CD4-positive, alpha-beta T cell (primary cell): ENCODE measurements around the gene ELOVL4. TPM values are rescaled to one million over a fixed set of nuclear protein-coding genes. Genes with fewer than 3 reads are reported as not detected.

Experiments
- ATAC-seq: fragments of 200-7000 bp; cut with Tn5 transposase; one replicate; pipeline ENCODE4 v1.10.0; 2022; ENCODE audit warnings: mild to moderate bottlenecking; ENCODE audit not compliant: poor library complexity
- CTCF ChIA-PET: fragments of 350-600 bp; sonication (Branson Sonifier 250); formaldehyde crosslinking; loops from one replicate; lab custom pipeline; 2021; ENCODE audit warnings: antibody characterized with exemption, inconsistent platforms; lab: Charles Lee
- POLR2A ChIA-PET: fragments of 350-600 bp; sonication (Branson Sonifier 250); formaldehyde crosslinking; loops from one replicate; lab custom pipeline; 2021; ENCODE audit warnings: antibody characterized with exemption, inconsistent platforms; lab: Charles Lee
- DNase-seq, 14 experiments: peaks; one replicate each; pipeline ENCODE4 v3.0.0-alpha.2; 2013 to 2020; ENCODE audit warnings: mixed read lengths in 2 of 14
- H3K27ac ChIP-seq, 2 donors: one replicate each; pipeline versions ENCODE4 v1.5.1 to v1.7.0; 2013; ENCODE audit warnings: low read length in 2 of 2, low read depth in 1 of 2, mild to moderate bottlenecking in 1 of 2
- H3K27me3 ChIP-seq, 2 experiments: 1 replicate in 1 of 2; 2 replicates in 1 of 2; pipeline versions ENCODE4 v1.6.1 to v1.7.0; 2013; ENCODE audit warnings: low read length in 2 of 2, control low read depth in 1 of 2, mild to moderate bottlenecking in 1 of 2, moderate library complexity in 1 of 2; ENCODE audit not compliant: insufficient read depth in 2 of 2, control insufficient read depth in 1 of 2
- H3K36me3 ChIP-seq: one replicate; pipeline ENCODE4 v1.6.1; 2013; ENCODE audit warnings: low read length, control low read depth; ENCODE audit not compliant: insufficient read depth
- H3K4me1 ChIP-seq: one replicate; pipeline ENCODE4 v1.6.1; 2013; ENCODE audit warnings: low read length, control low read depth; ENCODE audit not compliant: insufficient read depth
- H3K4me3 ChIP-seq: one replicate; pipeline ENCODE4 v1.5.1; 2013; ENCODE audit warnings: mild to moderate bottlenecking, low read length, moderate library complexity
- H3K9me3 ChIP-seq, 2 experiments: 1 replicate in 1 of 2; 2 replicates in 1 of 2; pipeline versions ENCODE4 v1.6.1 to v1.7.0; 2013; ENCODE audit warnings: low read length in 2 of 2, mild to moderate bottlenecking in 2 of 2, control low read depth in 1 of 2, moderate library complexity in 1 of 2; ENCODE audit not compliant: control insufficient read depth in 1 of 2, insufficient read depth in 1 of 2
- H3K27ac Mint-ChIP-seq: one replicate; pipeline ENCODE4 v1.8.0; 2020; ENCODE audit warnings: mixed read lengths
- H3K27me3 Mint-ChIP-seq: one replicate; pipeline ENCODE4 v1.8.0; 2021; ENCODE audit warnings: mixed read lengths
- H3K36me3 Mint-ChIP-seq: one replicate; pipeline ENCODE4 v1.8.0; 2021; ENCODE audit warnings: low read depth, mixed read lengths
- H3K4me1 Mint-ChIP-seq: one replicate; pipeline ENCODE4 v1.8.0; 2021; ENCODE audit warnings: low read depth, mixed read lengths
- H3K4me3 Mint-ChIP-seq: one replicate; pipeline ENCODE4 v1.8.0; 2020; ENCODE audit warnings: mild to moderate bottlenecking, mixed read lengths
- H3K9me3 Mint-ChIP-seq: one replicate; pipeline ENCODE4 v1.8.0; 2020; ENCODE audit warnings: mixed read lengths
- CTCF ChIP-seq: fragments of 200-600 bp; IDR thresholded peaks from one replicate; pipeline ENCODE4 v1.8.0; 2022; ENCODE audit warnings: antibody characterized with exemption, mild to moderate bottlenecking
- intact Hi-C, 2 experiments: fragments of 100-400 bp; cut with DNase I in 1 of 2; cut with micrococcal nuclease in 1 of 2; formaldehyde crosslinking; loops; one replicate each; pipeline versions ENCODE4 v1.15.1 to v1.9.0; 2023 to 2025; cut with DNase I, micrococcal nuclease
- total RNA-seq, 174 experiments: library from RNA in 2 of 174; stranded (reverse) in 2 of 174; gene quantifications; one replicate each; pipeline ENCODE4 v1.2.3 and lab custom pipeline; 2021 to 2026

ELOVL4 gene
- total RNA-seq, 2 experiments from 2014 or later, result 0.84 to 1.0 TPM

GRCh38 chr6:79993012-79993910 is 45.9 kb upstream of the ELOVL4 start:
- Mint-ChIP-seq H3K9me3 (peaks cover 2% of the 10 kb centered on the region), H3K4me3 (no peak overlapping the region), H3K4me1 (no peaks in the 10 kb centered on the region), H3K27ac (no peak overlapping the region), H3K36me3 (no peaks in the 10 kb centered on the region), H3K27me3 (no peaks in the 10 kb centered on the region)
- DNase-seq (no peak), ATAC-seq (no peak)
- no peaks in the 10 kb centered on the region for H3K9me3 ChIP-seq
- POLR2A ChIA-PET, result interaction anchor here (1.1 kb wide), 1 partner anchor 10 kb away, joined by 3 read pairs; no protein-coding TSS in a partner anchor
- no peaks in the 10 kb centered on the region for H3K27me3 ChIP-seq
- TF ChIP-seq CTCF, result no peak
- CTCF ChIA-PET, result interaction anchor here (1.6 kb wide), 1 partner anchor 7 kb away, joined by 3 read pairs; no protein-coding TSS in a partner anchor
- H3K4me3 ChIP-seq, result no peak overlapping the region
- no peaks in the 10 kb centered on the region for H3K36me3 ChIP-seq
- no peak overlapping the region for H3K27ac ChIP-seq
- no peaks in the 10 kb centered on the region for H3K4me1 ChIP-seq
- intact Hi-C loops, result no loop called here

GRCh38 chr6:79989641-79990040 is 42.3 kb upstream of the ELOVL4 start:
- H3K27me3 Mint-ChIP-seq, result no peaks in the 10 kb centered on the region
- ChIA-PET POLR2A (no interaction called here), CTCF (no interaction called here)
- H3K36me3 ChIP-seq, result no peaks in the 10 kb centered on the region
- H3K27ac ChIP-seq, result no peak overlapping the region
- no peaks in the 10 kb centered on the region for H3K36me3 Mint-ChIP-seq
- no peaks in the 10 kb centered on the region for H3K4me1 ChIP-seq
- DNase-seq (no peak), ATAC-seq (no peak)
- no peak overlapping the region for H3K27ac Mint-ChIP-seq
- H3K4me3 Mint-ChIP-seq, result no peak overlapping the region
- TF ChIP-seq CTCF, result no peak
- peaks cover 2% of the 10 kb centered on the region for H3K9me3 Mint-ChIP-seq
- no peaks in the 10 kb centered on the region for H3K27me3 ChIP-seq
- no peak overlapping the region for H3K4me3 ChIP-seq
- H3K9me3 ChIP-seq, result no peaks in the 10 kb centered on the region
- H3K4me1 Mint-ChIP-seq, result no peaks in the 10 kb centered on the region
- intact Hi-C loops, result no loop called here

- H3K36me3 ChIP-seq, result no peaks in the 10 kb centered on the region
- H3K27ac ChIP-seq, result no peak overlapping the region
- CTCF ChIA-PET, result no interaction called here
- H3K27ac Mint-ChIP-seq, result no peak overlapping the region
- no peaks in the 10 kb centered on the region for H3K36me3 Mint-ChIP-seq
- POLR2A ChIA-PET, result interaction anchor here (0.7 kb wide), 1 partner anchor 61 kb away, joined by 3 read pairs; no protein-coding TSS in a partner anchor
- ATAC-seq (no peak), DNase-seq (no peak)
- peaks cover 4% of the 10 kb centered on the region for H3K4me1 Mint-ChIP-seq
- intact Hi-C loops, result no loop called here
- H3K9me3 ChIP-seq, result no peaks in the 10 kb centered on the region
- H3K27me3 Mint-ChIP-seq, result no peaks in the 10 kb centered on the region
- no peaks in the 10 kb centered on the region for H3K27me3 ChIP-seq
- no peak overlapping the region for H3K4me3 Mint-ChIP-seq
- H3K4me1 ChIP-seq, result peaks cover 4% of the 10 kb centered on the region
- no peak for TF ChIP-seq CTCF
- no peak overlapping the region for H3K4me3 ChIP-seq
- no peaks in the 10 kb centered on the region for H3K9me3 Mint-ChIP-seq
These were observed 37.8 kb upstream of the ELOVL4 start for GRCh38 chr6:79985128-79985527.
